Esophagus muscularis mucosa (tissue), 4 donors: ENCODE data around the gene CD80.

ENCODE experiments used
- EP300 ChIP-seq: sonication (generic); formaldehyde crosslinking; IDR thresholded peaks from one replicate; pipeline ENCODE4 v1.6.1; 2017; ENCODE audit warnings: antibody characterized with exemption
- POLR2A ChIP-seq: fragments of 450-650 bp; IDR thresholded peaks from one replicate; pipeline ENCODE4 v1.6.1; 2017; ENCODE audit warnings: antibody characterized with exemption, moderate library complexity, mild to moderate bottlenecking, low read depth
- POLR2AphosphoS5 ChIP-seq, 2 donors: sonication (generic); formaldehyde crosslinking; IDR thresholded peaks; one replicate each; pipeline ENCODE4 v1.6.1; 2017; ENCODE audit warnings: antibody characterized with exemption in 2 of 2
- TF ChIP-seq, protein P1 (sequence below), 3 experiments: fragments of 200-600 bp in 2 of 3; fragments of 450-650 bp in 1 of 3; sonication (generic) in 2 of 3; IDR thresholded peaks; one replicate each; pipeline ENCODE4 v1.5.1; 2017 to 2019; ENCODE audit warnings: antibody characterized with exemption in 3 of 3, mild to moderate bottlenecking in 2 of 3, moderate library complexity in 1 of 3

GRCh38 chr3:119538772-119539171 lies 20.6 kb downstream of the CD80 start:
- TF ChIP-seq, protein P1, sequence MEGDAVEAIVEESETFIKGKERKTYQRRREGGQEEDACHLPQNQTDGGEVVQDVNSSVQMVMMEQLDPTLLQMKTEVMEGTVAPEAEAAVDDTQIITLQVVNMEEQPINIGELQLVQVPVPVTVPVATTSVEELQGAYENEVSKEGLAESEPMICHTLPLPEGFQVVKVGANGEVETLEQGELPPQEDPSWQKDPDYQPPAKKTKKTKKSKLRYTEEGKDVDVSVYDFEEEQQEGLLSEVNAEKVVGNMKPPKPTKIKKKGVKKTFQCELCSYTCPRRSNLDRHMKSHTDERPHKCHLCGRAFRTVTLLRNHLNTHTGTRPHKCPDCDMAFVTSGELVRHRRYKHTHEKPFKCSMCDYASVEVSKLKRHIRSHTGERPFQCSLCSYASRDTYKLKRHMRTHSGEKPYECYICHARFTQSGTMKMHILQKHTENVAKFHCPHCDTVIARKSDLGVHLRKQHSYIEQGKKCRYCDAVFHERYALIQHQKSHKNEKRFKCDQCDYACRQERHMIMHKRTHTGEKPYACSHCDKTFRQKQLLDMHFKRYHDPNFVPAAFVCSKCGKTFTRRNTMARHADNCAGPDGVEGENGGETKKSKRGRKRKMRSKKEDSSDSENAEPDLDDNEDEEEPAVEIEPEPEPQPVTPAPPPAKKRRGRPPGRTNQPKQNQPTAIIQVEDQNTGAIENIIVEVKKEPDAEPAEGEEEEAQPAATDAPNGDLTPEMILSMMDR (IDR thresholded peaks at IDR 0.05): no peak
- TF ChIP-seq EP300 (no peak), POLR2AphosphoS5 (IDR thresholded peaks at IDR 0.05) (no peak), POLR2A (no peak)
